Measurements from ENCODE around the gene TTC7B. TPM values are rescaled to one million over a fixed set of nuclear protein-coding genes. Genes with fewer than 3 reads are reported as not detected.

TTC7B gene
- total and polyA plus RNA-seq, 9 of the 15 experiments (the other 6 are each of a cell fraction or from before 2014, with no cell fraction given): 2.2 to 77.2 (median 36.7) TPM

- CTCF ChIA-PET (ENCODE audit: low intra/inter-chr PET ratio): no interaction called here
- POLR2A ChIA-PET: interaction anchor here (0.6 kb wide), 2 partner anchors 90 to 406 kb away, joined by 3 read pairs; no protein-coding TSS in a partner anchor
- Histone ChIP-seq H3K36me3 (ENCODE audit: control insufficient read depth, insufficient read depth, low read length) (no peaks in the 10 kb centered on the region), H3K4me2 (ENCODE audit: insufficient read depth, low read length) (no peak overlapping the region), H3K9me1 (ENCODE audit: control insufficient read depth, insufficient read depth, low read length) (no peaks in the 10 kb centered on the region), H3K4me3 (no peak overlapping the region), H3K79me2 (ENCODE audit: control insufficient read depth, insufficient read depth, low read length) (no peaks in the 10 kb centered on the region), H3K9me3 (replicated peaks; ENCODE audit: control insufficient read depth, insufficient read depth, low read depth, low read length) (no peaks in the 10 kb centered on the region), H3K4me1 (replicated peaks in 1 of 2; ENCODE audit: control insufficient read depth in 2 of 2, insufficient read depth in 2 of 2, low read length in 2 of 2) (peaks cover 3 to 8% of the 10 kb centered on the region in 2 experiments; a peak in 4 of 5 replicates), H3K27me3 (ENCODE audit: control insufficient read depth in 2 of 2, insufficient read depth in 2 of 2, low read length in 2 of 2) (no peaks in the 10 kb centered on the region), H3K9ac (ENCODE audit: insufficient read depth in 1 of 2, low read depth in 2 of 2, low read length in 2 of 2) (no peak overlapping the region), H3K27ac (ENCODE audit: extremely low read depth, low read depth, low read length) (no peak overlapping the region), H2AFZ (ENCODE audit: low read depth, low read length) (no peak overlapping the region), H4K20me1 (replicated peaks; ENCODE audit: control insufficient read depth, insufficient read depth, low read length) (no peaks in the 10 kb centered on the region)
- TF ChIP-seq SRSF9 (IDR thresholded peaks at IDR 0.05; ENCODE audit: borderline replicate concordance, low read depth, low read length) (no peak), HLTF (IDR thresholded peaks at IDR 0.05) (no peak), SLC30A9 (CRISPR knock-in tag; IDR thresholded peaks at IDR 0.05) (no peak), TCF3 (CRISPR knock-in tag; IDR thresholded peaks at IDR 0.05) (no peak), CBX8 (IDR thresholded peaks at IDR 0.05; ENCODE audit: borderline replicate concordance, extremely low read depth, low read depth, low read length, poor library complexity, severe bottlenecking) (no peak), ELK3 (CRISPR knock-in tag; IDR thresholded peaks at IDR 0.05) (no peak), EP300 (IDR thresholded peaks at IDR 0.05; ENCODE audit: low read length) (no peak), BACH1 (tag; IDR thresholded peaks at IDR 0.05) (no peak), RFX1 (IDR thresholded peaks at IDR 0.05) (no peak), ZNF707 (CRISPR knock-in tag; conservative IDR thresholded peaks at IDR 0.05) (no peak), NR3C1 (CRISPR knock-in tag; IDR thresholded peaks at IDR 0.05) (no peak), ATF4 (CRISPR knock-in tag; IDR thresholded peaks at IDR 0.05) (no peak), ARNT (IDR thresholded peaks at IDR 0.05) (no peak)
- in situ Hi-C loops (cut with MboI): no loop called here
- intact Hi-C loops (cut with micrococcal nuclease): no loop called here
- FAIRE-seq (no peak), ATAC-seq (no peak), DNase-seq (ENCODE audit: extremely low read depth in 1 of 4, low spot score in 3 of 4) (no peak)
- BruUV-seq (replicated peaks): no TSS peak
Observed at GRCh38 chr14:90502760-90503159, 313.5 kb downstream of the TTC7B start.

Measured in K562 (cell line).